Mucosa of rectum (tissue), 2 donors: Measurements from ENCODE around the gene TRIM9.

ENCODE experiments used
- H3K27ac ChIP-seq, 2 donors: one replicate each; pipeline ENCODE4 v1.7.0; 2013; ENCODE audit warnings: inconsistent platforms in 2 of 2, low read depth in 2 of 2, low read length in 2 of 2
- H3K27me3 ChIP-seq, 2 donors: one replicate each; pipeline ENCODE4 v1.7.0; 2013; ENCODE audit warnings: low read length in 2 of 2; ENCODE audit not compliant: control insufficient read depth in 2 of 2, insufficient read depth in 2 of 2
- H3K36me3 ChIP-seq, 2 donors: one replicate each; pipeline ENCODE4 v1.7.0; 2013; ENCODE audit warnings: low read length in 2 of 2; ENCODE audit not compliant: control insufficient read depth in 2 of 2, insufficient read depth in 2 of 2
- H3K4me1 ChIP-seq, 2 donors: one replicate each; pipeline ENCODE4 v1.7.0; 2013; ENCODE audit warnings: low read length in 2 of 2, mild to moderate bottlenecking in 1 of 2; ENCODE audit not compliant: control insufficient read depth in 2 of 2, insufficient read depth in 2 of 2
- H3K4me3 ChIP-seq, 2 donors: one replicate each; pipeline ENCODE4 v1.7.0; 2013; ENCODE audit warnings: low read length in 2 of 2
- H3K9ac ChIP-seq, 2 donors: one replicate each; pipeline ENCODE4 v1.7.0; 2013; ENCODE audit warnings: low read length in 2 of 2, low read depth in 1 of 2, mild to moderate bottlenecking in 1 of 2
- H3K9me3 ChIP-seq, 2 donors: one replicate each; pipeline ENCODE4 v1.7.0; 2013; ENCODE audit warnings: low read length in 2 of 2; ENCODE audit not compliant: control insufficient read depth in 2 of 2
- donor health status: healthy.
- donor health status: Normal muscosa, but diverticular disease.

TRIM9 gene

DNA sequence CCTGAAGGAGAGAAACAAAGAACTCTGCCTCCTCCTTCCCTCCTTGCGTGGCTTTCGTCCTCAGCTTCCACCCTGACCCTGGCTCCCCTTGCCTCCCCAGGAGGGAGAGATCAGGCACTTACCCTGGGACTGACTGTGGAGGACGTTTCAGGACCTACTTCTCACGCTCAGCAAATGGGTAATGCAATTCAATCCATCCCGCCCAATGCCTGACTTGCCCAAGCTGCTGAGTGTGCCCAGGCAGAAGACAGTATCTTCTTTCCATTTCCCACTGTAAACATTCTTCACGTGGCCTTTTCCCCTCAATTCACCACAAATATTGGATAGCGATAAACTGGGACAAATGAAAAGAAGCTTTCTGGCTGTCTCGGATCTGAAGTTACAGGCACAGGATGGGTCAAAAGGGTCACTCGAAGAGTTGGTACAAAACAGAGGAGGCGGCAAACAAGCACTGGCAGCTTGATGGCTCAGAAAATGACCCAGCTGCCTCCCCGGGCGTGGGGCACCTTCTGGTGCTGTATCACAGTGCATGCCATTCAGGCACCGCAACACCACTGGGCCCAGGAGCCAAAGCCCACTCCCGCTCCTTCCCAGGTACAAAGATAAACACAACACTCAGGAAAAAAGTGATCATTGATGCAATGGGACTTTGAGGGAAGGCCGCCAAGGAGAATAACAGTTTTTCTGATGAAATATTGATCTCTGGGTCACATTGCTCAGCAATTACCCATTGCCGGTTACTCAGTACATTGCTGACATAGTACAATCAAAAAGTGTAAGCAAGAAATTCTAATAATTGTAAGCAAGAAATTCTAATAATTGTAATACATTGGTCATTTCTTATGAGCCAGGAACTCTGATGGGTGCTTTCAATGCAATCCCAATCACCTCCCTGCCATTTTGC, 65.8 kb downstream of the TRIM9 start:
- Histone ChIP-seq H3K9ac (no peak overlapping the region), H3K4me3 (no peak overlapping the region)

DNA sequence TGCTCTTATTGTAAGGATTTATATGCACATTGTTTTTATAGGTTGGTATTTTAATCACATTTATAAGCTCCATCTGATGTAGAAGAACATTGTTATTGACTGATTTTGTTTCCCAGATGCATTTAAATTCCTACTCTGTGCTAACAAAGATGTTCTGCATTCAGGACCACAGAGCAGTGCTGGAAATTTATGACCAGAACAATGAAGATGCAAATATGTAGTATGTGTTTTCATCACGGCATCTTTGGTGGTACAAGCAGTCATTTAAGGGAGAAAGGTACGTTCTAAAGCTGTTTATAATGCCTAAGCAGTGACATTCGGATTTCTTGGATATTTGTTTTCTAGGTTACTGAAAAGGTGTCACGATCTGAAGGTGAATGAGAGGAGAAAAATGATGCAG, 66.5 kb downstream of the TRIM9 start:
- Histone ChIP-seq H3K27me3 (no peaks in the 10 kb centered on the region), H3K4me1 (peaks cover 4 to 15% of the 10 kb centered on the region in 2 donors), H3K9ac (no peak overlapping the region), H3K9me3 (no peaks in the 10 kb centered on the region), H3K4me3 (no peak overlapping the region), H3K36me3 (no peaks in the 10 kb centered on the region), H3K27ac (no peak overlapping the region)

More for the DNA sequence above, 65.8 kb downstream of the TRIM9 start:
- Histone ChIP-seq H3K4me1 (peaks cover 2 to 9% of the 10 kb centered on the region in 2 donors), H3K9me3 (no peaks in the 10 kb centered on the region), H3K36me3 (no peaks in the 10 kb centered on the region), H3K27ac (no peak overlapping the region), H3K27me3 (no peaks in the 10 kb centered on the region)

DNA sequence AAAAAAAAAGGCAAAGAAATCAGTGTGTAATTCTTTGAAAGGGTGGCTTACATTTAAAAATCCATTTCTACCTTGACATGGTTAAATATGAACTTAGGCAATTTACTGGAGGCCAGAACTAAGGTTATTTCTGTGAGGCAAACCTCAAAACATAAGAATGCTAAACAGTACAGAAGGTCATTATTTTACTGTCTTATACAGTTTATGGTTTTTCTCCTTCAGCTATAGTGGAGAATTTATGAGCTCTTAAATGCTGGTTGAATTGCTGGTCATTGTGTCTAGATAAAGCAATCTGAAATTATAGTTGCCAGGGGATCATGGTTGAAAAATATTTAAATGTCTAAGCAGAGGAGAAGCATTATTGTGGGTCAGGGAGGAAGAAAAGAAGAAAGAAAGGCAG, 70.5 kb downstream of the TRIM9 start:
- no peaks in the 10 kb centered on the region for H3K9me3 ChIP-seq
- H3K9ac ChIP-seq = no peak overlapping the region
- no peak overlapping the region for H3K4me3 ChIP-seq
- H3K27ac ChIP-seq = peak overlapping the region in 1 of 2 donors; percentile 53
- peaks cover 4 to 19% of the 10 kb centered on the region in 2 donors for H3K4me1 ChIP-seq
- no peaks in the 10 kb centered on the region for H3K36me3 ChIP-seq
- H3K27me3 ChIP-seq = no peaks in the 10 kb centered on the region

DNA sequence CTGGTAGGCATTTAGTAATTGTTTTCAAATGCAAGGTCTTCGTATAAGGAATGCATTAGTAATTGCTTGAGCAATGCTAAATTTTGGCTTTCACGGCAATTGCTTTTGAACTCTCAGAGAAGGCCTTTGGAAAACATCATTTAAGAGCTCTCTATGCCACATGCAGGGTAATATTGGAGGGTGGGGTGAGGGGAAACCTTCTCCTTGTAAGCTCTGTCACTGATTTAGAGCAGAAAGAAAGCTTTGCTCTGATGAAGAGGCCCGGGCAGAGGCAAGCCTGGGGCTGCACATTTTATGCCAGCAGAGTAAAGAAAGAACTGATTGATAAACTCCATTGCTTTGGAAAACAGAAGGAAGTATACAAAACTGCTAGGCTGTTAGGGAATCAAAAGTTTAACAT, 70.9 kb downstream of the TRIM9 start:
- peaks cover 4 to 19% of the 10 kb centered on the region in 2 donors for H3K4me1 ChIP-seq
- H3K27ac ChIP-seq = peak overlapping the region in 1 of 2 donors; percentile 53
- H3K27me3 ChIP-seq = no peaks in the 10 kb centered on the region
- H3K9me3 ChIP-seq = no peaks in the 10 kb centered on the region
- no peak overlapping the region for H3K9ac ChIP-seq
- no peaks in the 10 kb centered on the region for H3K36me3 ChIP-seq
- H3K4me3 ChIP-seq = no peak overlapping the region

DNA sequence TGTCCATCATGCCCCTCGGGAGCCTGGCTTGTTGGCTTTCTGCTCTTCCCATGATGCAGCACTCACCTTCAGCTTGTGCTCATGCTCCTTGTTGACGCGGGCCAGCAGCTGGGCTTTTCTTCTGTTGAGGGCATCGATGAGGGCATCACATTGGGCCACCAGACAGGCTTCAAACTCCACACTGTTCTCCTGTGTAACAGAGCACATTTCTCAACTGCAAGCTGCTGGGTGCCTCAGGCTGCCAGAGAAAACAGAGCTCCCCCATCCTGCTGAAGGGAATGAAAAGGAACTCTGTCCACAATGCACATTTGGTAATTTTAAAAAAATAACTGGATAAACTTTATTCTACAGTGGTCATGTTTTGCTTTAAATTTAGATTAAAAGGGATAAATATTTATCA, 72.1 kb downstream of the TRIM9 start:
- no peak overlapping the region for H3K4me3 ChIP-seq
- no peaks in the 10 kb centered on the region for H3K27me3 ChIP-seq
- H3K4me1 ChIP-seq = peaks cover 4 to 19% of the 10 kb centered on the region in 2 donors
- H3K27ac ChIP-seq = no peak overlapping the region
- H3K9me3 ChIP-seq = no peaks in the 10 kb centered on the region
- H3K9ac ChIP-seq = no peak overlapping the region
- H3K36me3 ChIP-seq = no peaks in the 10 kb centered on the region

DNA sequence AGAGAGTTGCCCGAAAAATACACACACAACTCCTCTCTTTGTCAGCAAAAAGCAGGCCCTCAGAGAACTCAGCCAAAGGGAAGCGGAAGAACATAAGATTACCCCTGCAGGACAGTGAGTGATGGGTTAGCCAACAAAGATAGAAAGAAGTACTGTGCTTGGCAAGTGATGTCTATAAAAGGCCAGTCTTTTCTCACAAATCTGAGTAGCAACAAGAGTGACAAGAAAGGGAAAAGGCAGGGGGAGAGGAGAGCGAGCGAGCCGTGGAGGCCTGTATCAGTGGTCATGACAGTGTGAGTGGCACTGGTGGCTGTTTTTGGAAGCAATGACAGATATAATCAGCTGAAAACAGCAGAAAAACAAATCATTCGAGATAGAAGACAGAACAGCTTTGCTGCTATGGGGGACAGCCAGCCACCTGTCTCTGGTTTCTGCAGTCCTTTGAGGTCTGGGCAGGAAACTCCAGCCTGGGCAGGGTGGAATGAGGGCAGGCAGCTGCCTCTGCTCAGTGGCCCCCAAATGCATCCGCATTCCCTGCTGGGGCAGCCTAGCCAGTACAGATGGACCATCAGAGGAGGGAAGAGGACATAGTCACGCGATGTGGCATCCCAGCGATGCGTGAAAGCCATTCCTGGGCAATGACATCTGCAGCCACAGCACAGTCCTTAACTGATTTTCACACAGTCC, 74.7 kb downstream of the TRIM9 start:
- H3K27ac ChIP-seq = no peak overlapping the region
- H3K4me3 ChIP-seq = no peak overlapping the region
- H3K4me1 ChIP-seq = peaks cover 4 to 18% of the 10 kb centered on the region in 2 donors
- no peaks in the 10 kb centered on the region for H3K36me3 ChIP-seq
- no peaks in the 10 kb centered on the region for H3K27me3 ChIP-seq
- no peak overlapping the region for H3K9ac ChIP-seq
- H3K9me3 ChIP-seq = no peaks in the 10 kb centered on the region

DNA sequence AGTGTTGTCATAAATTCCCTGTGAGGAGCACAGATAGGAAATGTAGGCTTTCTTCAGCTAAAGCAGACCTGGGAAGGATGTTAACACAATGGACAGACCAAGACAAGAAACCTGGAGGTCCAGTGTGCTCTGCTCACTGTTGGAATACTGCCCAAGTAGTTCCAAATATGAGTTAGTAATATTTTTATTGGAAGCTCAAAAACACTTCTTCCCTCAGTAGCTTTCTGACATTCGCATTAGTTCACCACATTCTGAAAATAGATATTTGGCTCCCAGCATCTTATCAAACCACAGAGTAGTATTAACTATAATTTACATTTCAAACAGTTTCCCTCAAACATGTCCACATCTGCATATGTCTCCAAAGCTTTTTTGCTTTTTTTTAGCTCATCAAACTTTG, 75.8 kb downstream of the TRIM9 start:
- H3K4me3 ChIP-seq = no peak overlapping the region
- no peaks in the 10 kb centered on the region for H3K9me3 ChIP-seq
- H3K36me3 ChIP-seq = no peaks in the 10 kb centered on the region
- H3K27ac ChIP-seq = no peak overlapping the region
- H3K9ac ChIP-seq = no peak overlapping the region
- no peaks in the 10 kb centered on the region for H3K27me3 ChIP-seq
- H3K4me1 ChIP-seq = peaks cover 2 to 10% of the 10 kb centered on the region in 2 donors

DNA sequence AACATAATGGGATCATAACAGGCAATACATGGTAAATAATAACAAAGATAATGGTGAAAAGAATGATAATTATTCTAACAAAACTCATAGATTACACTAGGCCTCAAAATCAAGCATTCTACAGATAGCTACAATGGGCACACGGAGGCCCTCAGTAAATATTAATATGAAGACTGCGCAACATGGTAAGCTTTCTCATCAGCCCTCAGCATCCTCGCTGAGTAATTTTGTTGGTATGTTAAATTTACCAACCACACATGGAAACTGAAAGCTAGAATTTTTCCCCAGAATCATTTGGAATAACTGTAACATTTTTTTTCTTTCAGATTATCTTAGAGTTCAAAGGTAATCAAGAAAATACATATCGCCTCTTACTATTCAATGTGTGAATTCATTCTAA, 76.4 kb downstream of the TRIM9 start:
- Histone ChIP-seq H3K4me1 (peaks cover 0 to 5% of the 10 kb centered on the region in 2 donors), H3K27ac (no peak overlapping the region)

DNA sequence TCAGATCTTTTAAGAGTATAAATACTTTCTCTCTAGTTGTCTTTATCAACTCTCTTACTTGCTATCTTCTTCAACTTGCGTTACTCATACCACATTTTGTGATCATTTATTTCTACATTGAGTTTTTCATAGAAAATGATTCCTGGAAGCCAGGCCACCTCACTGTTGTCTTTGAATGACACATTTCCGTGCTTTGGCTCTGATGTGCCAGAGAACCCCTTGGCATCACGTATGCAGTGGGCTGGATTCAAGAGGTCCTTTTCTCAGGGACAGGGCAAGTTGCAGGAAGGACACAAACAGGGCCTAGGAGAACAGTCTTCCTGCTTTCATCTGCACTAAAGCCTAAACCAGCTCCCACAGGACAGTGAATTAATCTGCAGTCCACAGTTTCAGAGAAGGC, 80.3 kb downstream of the TRIM9 start:
- H3K36me3 ChIP-seq = no peaks in the 10 kb centered on the region
- no peak overlapping the region for H3K27ac ChIP-seq
- no peaks in the 10 kb centered on the region for H3K9me3 ChIP-seq
- no peak overlapping the region for H3K4me3 ChIP-seq
- no peaks in the 10 kb centered on the region for H3K4me1 ChIP-seq
- no peak overlapping the region for H3K9ac ChIP-seq
- no peaks in the 10 kb centered on the region for H3K27me3 ChIP-seq

More for the DNA sequence above, 76.4 kb downstream of the TRIM9 start:
- Histone ChIP-seq H3K9me3 (no peaks in the 10 kb centered on the region), H3K4me3 (no peak overlapping the region), H3K36me3 (no peaks in the 10 kb centered on the region), H3K9ac (no peak overlapping the region), H3K27me3 (no peaks in the 10 kb centered on the region)

DNA sequence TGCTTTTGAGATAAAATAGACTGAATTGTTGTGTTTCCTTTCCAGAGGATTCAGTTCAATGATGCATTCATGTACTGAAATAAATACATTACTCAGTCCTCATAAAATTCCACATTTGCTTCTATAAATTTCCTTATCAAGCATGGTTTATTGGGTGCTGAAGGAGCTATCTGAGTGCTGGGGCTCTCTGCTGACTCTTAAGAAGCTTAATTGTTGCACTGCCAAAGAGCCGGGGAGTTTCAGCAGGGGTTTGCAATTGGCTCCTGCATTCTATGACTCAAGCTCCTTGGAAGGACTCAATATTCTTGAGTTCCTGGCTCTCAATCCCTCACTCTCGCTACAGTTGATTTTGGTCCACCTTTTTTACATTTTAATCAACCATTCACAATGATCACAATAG, 80.8 kb downstream of the TRIM9 start:
- no peaks in the 10 kb centered on the region for H3K4me1 ChIP-seq
- no peak overlapping the region for H3K27ac ChIP-seq
- no peak overlapping the region for H3K9ac ChIP-seq
- H3K4me3 ChIP-seq = no peak overlapping the region
- no peaks in the 10 kb centered on the region for H3K9me3 ChIP-seq
- no peaks in the 10 kb centered on the region for H3K36me3 ChIP-seq
- H3K27me3 ChIP-seq = no peaks in the 10 kb centered on the region
